Measurements from ENCODE around the gene DLG2. TPM values are rescaled to one million over a fixed set of nuclear protein-coding genes. Genes with fewer than 3 reads are reported as not detected.

Gene DLG2
- polyA plus RNA-seq, 1 experiment = 0.68 TPM

DNA sequence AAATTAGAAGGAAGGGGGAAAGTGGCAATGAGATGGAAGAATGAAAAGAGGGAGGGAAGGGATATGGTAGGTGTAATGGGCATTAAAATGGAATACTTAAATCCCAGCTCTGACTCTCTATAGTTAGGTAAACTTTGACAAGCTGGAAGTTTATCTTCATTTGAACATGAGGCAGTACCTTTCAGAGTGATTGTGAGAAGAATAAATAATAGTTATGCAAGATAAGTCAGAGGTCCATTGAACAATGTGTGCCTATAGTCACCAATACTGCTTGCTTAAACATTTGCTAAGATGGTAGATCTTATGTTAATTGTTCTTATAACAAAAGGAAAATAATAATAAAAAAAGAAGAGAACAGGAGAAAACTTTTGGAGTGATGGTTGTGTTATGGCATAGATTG, 1795.2 kb downstream of the DLG2 start:
- no peak overlapping the region for H3K27ac ChIP-seq (ENCODE audit: low read depth, low read length)
- TF ChIP-seq, protein P1, sequence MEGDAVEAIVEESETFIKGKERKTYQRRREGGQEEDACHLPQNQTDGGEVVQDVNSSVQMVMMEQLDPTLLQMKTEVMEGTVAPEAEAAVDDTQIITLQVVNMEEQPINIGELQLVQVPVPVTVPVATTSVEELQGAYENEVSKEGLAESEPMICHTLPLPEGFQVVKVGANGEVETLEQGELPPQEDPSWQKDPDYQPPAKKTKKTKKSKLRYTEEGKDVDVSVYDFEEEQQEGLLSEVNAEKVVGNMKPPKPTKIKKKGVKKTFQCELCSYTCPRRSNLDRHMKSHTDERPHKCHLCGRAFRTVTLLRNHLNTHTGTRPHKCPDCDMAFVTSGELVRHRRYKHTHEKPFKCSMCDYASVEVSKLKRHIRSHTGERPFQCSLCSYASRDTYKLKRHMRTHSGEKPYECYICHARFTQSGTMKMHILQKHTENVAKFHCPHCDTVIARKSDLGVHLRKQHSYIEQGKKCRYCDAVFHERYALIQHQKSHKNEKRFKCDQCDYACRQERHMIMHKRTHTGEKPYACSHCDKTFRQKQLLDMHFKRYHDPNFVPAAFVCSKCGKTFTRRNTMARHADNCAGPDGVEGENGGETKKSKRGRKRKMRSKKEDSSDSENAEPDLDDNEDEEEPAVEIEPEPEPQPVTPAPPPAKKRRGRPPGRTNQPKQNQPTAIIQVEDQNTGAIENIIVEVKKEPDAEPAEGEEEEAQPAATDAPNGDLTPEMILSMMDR (IDR thresholded peaks at IDR 0.05; ENCODE audit: low read depth, low read length) = no peak
- H3K27me3 ChIP-seq (ENCODE audit: control insufficient read depth, insufficient read depth, low read length) = no peaks in the 10 kb centered on the region
- no peak overlapping the region for H3K4me3 ChIP-seq (ENCODE audit: low read depth, low read length)
- ChIA-PET CTCF (interaction anchor here (0.9 kb wide), 1 partner anchor 12 kb away, joined by 4 read pairs; no protein-coding TSS in a partner anchor), POLR2A (no interaction called here)
- H3K9me3 ChIP-seq (ENCODE audit: control insufficient read depth, insufficient read depth, low read length) = no peaks in the 10 kb centered on the region
- DNase-seq (ENCODE audit: low read depth, low spot score) = no peak

DNA sequence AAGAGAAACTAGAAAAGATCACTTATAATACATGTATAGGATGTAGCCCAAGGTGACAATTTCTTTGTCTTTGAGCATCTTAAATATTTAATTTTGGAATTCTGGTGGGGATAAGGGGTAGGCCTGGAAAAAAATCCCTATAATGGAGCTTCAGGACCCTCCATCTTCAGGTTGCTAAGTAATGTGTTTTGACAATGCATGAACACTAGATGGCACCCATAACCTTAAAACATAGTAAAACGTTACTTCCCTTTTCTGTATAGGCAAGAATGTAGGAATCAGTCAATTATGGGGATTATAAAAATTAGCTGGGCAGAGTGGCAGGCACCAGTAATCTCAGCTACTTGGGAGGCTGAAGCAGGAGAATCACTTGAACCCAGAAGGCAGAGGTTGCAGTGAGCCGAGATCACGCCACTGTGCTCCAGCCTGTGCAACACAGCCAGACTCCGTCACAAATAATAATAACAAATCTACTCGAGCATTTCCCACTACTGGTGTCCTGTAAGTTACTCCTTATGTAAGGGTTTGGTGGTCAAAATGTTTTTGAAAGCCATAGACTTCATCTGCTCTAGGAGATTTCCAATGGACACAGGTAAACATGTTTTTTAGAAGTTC, 1799.1 kb downstream of the DLG2 start:
- ChIA-PET CTCF (interaction anchor here (0.6 to 4.5 kb wide), 35 partner anchors 10 to 1134 kb away, joined by 3 to 63 read pairs (median 4); partner anchors contain the start of gene CCDC90B), POLR2A (interaction anchor here (0.8 kb wide), 1 partner anchor 16 kb away, joined by 3 read pairs; no protein-coding TSS in a partner anchor)
- DNase-seq (ENCODE audit: low read depth, low spot score) = no peak
- no peaks in the 10 kb centered on the region for H3K9me3 ChIP-seq (ENCODE audit: control insufficient read depth, insufficient read depth, low read length)
- no peaks in the 10 kb centered on the region for H3K27me3 ChIP-seq (ENCODE audit: control insufficient read depth, insufficient read depth, low read length)
- TF ChIP-seq, protein P1 (IDR thresholded peaks at IDR 0.05; ENCODE audit: low read depth, low read length) = peak; percentile 67
- H3K27ac ChIP-seq (ENCODE audit: low read depth, low read length) = peak overlapping the region; percentile 65
- peak overlapping the region; percentile 37 for H3K4me3 ChIP-seq (ENCODE audit: low read depth, low read length)

DNA sequence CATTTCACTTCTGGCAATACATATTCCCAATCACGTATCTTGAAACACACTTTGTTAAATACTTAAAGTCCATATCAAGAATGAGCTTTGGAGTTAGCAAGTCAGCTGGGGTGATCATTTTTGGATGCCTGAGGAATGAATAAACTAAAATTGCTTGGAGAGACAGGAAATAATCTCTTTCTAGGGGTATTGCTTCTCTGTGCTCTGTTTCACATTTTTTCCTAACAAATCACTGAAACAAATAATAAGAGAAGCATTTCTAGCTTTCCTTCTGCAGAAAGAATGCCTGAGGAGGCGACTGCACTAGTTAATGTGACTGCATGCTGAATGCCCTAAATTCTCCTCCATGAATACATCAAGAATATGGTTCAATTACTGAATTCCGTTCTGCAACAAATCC, 1799.6 kb downstream of the DLG2 start:
- no peaks in the 10 kb centered on the region for H3K27me3 ChIP-seq (ENCODE audit: control insufficient read depth, insufficient read depth, low read length)
- ChIA-PET POLR2A (interaction anchor here (0.8 kb wide), 1 partner anchor 15 kb away, joined by 3 read pairs; no protein-coding TSS in a partner anchor), CTCF (interaction anchor here (0.6 to 4.5 kb wide), 29 partner anchors 10 to 1109 kb away, joined by 3 to 63 read pairs (median 4); partner anchors contain the start of gene CCDC90B)
- TF ChIP-seq, protein P1 (IDR thresholded peaks at IDR 0.05; ENCODE audit: low read depth, low read length) = no peak
- H3K4me3 ChIP-seq (ENCODE audit: low read depth, low read length) = no peak overlapping the region; the same call in 1 of the 2 replicates
- DNase-seq (ENCODE audit: low read depth, low spot score) = no peak
- H3K9me3 ChIP-seq (ENCODE audit: control insufficient read depth, insufficient read depth, low read length) = no peaks in the 10 kb centered on the region
- H3K27ac ChIP-seq (ENCODE audit: low read depth, low read length) = no peak overlapping the region

DNA sequence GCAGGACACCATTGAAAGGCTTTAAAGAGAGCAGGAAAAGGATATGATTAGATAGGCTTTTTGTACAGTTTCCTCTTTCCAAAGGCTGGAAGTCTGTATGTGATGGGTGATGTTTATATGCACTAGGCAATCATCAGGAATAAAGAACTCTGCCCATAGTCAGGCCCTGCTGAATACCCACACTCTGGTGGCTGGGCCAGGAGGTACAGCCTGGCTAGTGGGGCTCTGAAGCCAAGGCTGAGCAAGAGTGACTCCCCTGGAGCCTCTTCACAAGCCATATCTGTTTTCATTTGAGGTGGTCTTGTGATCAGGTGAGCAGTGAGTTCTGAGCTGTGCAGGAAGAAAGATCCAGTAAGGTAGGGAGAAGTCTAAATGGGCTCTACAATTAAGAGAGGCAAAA, 1801.1 kb downstream of the DLG2 start:
- TF ChIP-seq, protein P1 (IDR thresholded peaks at IDR 0.05; ENCODE audit: low read depth, low read length) = no peak
- Histone ChIP-seq H3K27me3 (ENCODE audit: control insufficient read depth, insufficient read depth, low read length) (no peaks in the 10 kb centered on the region), H3K9me3 (ENCODE audit: control insufficient read depth, insufficient read depth, low read length) (no peaks in the 10 kb centered on the region), H3K4me3 (ENCODE audit: low read depth, low read length) (no peak overlapping the region), H3K27ac (ENCODE audit: low read depth, low read length) (no peak overlapping the region)
- DNase-seq (ENCODE audit: low read depth, low spot score) = no peak
- ChIA-PET POLR2A (no interaction called here), CTCF (interaction anchor here (2.4 to 4.5 kb wide), 4 partner anchors 9 to 1108 kb away, joined by 7 to 63 read pairs (median 37); no protein-coding TSS in a partner anchor)

DNA sequence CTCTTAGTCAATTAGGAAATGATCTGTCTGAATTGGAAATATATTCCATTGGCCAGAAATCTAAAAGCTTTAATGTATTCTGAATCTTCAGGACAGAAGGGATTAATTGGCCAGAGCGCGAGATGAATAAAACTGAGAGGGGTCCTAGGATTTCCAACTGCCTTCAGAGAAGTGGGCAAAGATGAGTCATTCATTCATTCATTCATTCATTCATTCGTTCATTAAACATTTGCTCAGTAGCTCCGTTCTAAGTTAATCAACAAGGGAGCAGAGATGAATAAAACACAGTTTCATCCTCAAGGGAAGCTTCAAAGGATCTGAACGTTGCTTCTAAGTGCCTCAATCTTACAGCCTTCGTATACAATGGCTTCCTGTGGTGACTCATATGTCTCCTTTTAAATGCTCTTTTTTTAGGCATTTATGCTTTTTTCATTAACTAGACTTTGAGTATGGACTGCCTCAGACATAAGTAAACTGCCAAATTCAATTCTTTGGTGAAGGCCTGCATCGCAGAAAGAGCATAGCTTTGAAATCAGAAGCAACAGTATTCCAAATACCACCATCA, 1803.6 kb downstream of the DLG2 start:
- no peak for DNase-seq (ENCODE audit: low read depth, low spot score)
- H3K27me3 ChIP-seq (ENCODE audit: control insufficient read depth, insufficient read depth, low read length) = no peaks in the 10 kb centered on the region
- TF ChIP-seq, protein P1 (IDR thresholded peaks at IDR 0.05; ENCODE audit: low read depth, low read length) = no peak
- POLR2A ChIA-PET = no interaction called here
- CTCF ChIA-PET = interaction anchor here (0.8 to 10.5 kb wide), 11 partner anchors 9 to 1106 kb away, joined by 3 to 330 read pairs (median 3); no protein-coding TSS in a partner anchor
- H3K9me3 ChIP-seq (ENCODE audit: control insufficient read depth, insufficient read depth, low read length) = no peaks in the 10 kb centered on the region
- no peak overlapping the region for H3K27ac ChIP-seq (ENCODE audit: low read depth, low read length)
- H3K4me3 ChIP-seq (ENCODE audit: low read depth, low read length) = no peak overlapping the region
